ENCODE results near the gene CSRNP3.

CSRNP3 gene

GRCh38 chr2:165472922-165473321 is 3.4 kb downstream of the CSRNP3 start:
- DNase-seq = no peak

DNA sequence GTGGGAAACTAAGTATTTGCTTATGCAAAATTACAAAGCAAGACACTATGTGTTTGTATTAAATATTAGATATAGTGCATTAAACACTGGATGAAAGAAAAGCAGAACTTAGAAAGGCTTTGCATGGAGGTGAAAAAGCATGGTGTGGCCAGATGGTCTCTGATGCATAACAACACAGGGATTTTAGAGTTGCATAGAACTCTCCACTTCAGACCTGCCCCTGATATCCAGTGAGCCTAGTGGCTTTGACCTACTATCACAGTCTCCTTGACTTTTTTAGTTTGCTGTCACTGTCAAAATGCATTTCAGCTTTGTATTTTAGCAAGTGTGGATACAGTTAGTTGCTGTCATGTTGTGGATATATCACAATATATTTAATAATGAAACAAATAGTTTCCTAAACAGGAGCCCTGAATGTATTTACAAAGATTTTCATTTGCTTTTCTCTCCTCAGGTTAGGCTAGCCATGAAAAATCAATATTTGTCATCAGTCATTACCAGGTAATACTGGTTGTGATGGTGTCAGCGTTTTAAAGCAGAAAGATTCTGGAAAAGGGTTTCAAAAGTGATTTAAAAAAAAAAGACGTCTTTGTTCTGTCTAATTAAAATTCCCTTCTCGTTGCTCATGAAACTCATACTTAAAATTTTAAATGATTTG is 5.2 kb downstream of the CSRNP3 start:
- DNase-seq = no peak

DNA sequence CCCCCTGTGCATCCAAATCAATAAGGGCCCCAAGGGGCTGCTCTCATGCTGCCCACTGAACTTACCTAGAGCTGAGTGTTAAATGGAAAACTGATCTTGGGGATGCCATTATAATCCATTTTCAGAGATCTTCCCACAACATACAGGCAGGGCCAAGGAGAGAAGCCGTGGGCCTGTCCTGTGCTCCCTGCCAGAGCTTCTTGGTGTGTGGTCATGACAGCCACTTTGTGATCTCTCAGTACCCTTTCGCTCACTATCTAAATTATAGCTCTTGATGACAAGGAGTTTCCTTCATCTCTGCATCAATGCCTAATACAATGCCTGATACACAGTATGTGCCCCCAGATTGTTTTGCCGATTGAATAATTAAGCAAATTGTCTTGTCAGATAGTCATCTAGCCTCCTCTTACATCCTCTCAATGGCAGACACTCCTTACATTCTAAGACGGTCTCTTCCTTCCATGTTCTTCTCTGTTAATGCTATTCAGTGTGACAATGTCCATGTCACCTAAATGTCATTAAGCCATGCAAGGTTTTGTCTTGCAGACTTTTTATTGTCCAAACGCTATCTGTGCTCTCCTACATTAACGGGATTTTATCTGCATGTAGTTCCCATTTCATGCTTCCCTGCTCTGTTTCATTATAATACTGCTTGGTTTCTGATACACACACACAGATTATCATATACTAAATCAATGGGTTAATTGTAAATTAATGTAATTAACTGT is 5.9 kb downstream of the CSRNP3 start:
- no peak for DNase-seq

- DNase-seq = no peak
These were observed 10.4 kb downstream of the CSRNP3 start for GRCh38 chr2:165479856-165480255.

GRCh38 chr2:165494573-165494972 is 25.1 kb downstream of the CSRNP3 start:
- no peak for DNase-seq

DNA sequence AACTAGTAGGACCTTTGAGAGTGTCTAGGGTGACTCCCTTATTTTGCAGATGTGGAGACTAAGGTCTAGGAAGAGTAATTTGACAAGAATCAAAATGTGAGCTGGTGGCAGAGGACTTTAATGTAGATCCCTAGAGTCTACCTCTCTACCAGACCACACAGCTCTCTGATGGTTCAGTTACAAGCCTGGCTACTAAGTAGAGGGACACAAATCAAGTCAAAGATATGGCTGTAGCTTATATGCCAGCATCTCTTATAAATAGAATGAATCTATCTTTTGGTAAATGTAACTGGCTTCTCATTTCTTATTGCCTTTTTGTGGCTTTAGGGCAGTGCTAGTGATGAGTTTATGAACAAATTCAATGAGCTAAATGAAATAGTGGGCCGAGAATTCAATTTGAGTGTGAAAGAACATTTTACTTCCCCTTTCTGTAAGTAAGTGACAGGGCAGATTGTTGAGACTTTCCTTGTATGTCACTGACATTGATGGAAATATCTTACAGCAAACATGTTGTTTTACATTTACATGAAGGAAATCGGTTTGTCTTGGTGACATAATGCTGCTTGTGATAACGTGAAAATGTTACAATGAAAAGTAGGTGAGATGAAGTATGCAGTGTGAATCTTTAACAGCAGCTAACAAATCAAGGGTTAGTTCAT is 28.3 kb downstream of the CSRNP3 start:
- DNase-seq = no peak

DNA sequence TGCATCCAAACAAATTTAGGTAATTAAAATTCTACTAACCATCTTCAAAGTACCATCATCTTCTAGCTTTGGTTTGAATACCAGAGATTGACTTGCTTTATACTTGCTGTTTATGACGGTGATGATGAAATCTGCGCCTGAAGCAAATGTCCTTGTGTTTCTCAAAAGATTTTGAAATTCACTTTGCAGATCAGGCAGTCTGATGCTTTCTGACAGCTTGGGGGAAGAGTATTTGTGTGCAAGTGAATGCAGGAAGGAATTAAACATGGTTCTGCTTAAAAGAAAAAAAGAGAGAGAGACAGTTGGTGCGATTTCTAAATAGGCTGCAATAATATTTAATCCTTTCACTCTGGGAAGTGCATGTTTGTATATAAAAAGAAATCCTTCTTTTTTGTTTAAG is 29.6 kb downstream of the CSRNP3 start:
- no peak for DNase-seq

GRCh38 chr2:165500001-165500400 is 30.5 kb downstream of the CSRNP3 start:
- DNase-seq = no peak

GRCh38 chr2:165500816-165501215 is 31.3 kb downstream of the CSRNP3 start:
- no peak for DNase-seq

- DNase-seq = no peak
These were observed 36.0 kb downstream of the CSRNP3 start for GRCh38 chr2:165505514-165505913.

DNA sequence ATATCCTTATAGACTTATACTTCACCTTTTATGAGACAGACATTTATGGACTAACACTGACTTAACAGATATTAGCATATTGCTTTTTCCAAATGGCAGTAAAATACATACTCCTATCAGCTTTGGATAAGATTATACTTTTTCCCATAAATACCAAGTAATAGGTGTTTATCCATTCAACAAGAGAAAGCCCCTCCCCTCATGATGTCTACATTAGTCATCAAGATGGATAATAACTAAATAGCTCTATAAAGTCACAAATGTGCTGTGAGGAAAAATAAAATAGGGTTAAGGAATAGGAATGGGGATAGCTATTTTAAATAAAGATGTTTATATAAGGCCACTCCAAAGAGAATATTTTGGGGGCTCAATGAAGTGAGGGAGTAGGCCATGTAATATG is 39.4 kb downstream of the CSRNP3 start:
- DNase-seq = no peak

GRCh38 chr2:165513479-165513878 is 44.0 kb downstream of the CSRNP3 start:
- no peak for DNase-seq

DNA sequence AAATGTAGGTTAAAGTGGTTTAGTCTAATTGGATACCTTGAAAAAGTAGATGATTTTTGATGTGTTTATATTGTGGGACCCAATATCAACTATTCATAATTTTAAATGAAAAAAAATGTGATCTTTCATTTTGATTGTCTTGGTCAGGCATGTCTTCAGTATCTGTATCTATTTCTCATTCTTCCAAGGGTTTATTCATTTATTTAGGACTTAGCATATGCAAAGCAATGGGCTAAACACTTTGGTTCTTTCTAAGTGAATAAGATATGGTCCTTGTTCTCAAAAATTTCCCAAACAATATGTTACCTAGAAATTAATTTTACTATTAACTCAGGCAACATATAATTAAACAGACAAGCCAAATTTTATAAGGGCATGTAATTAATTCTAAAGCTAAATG is 49.1 kb downstream of the CSRNP3 start:
- no peak for DNase-seq

- no peak for DNase-seq
These were observed 53.2 kb downstream of the CSRNP3 start for GRCh38 chr2:165522719-165523118.

- no peak for DNase-seq
These were observed 55.2 kb downstream of the CSRNP3 start for GRCh38 chr2:165524720-165525119.

DNA sequence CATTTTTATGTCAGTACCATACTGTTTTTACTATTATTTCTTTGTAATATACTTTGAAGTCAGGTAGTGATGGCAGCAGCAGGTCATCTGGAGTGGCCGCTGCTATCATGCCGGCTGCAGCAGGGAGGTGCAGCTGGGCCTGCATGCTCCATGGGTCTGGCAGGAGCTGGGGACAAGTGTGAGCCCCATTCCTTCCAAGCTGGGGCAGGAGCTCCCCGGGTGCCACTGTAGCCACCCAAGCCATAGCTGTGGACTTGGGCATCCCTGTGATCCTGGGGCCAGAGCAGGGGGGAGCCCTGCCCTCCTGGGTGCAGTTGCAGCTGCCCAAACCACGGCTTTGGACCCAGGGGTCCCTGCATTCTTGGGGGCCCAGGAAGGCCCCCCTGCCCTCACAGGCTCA is 59.2 kb downstream of the CSRNP3 start:
- no peak for DNase-seq

DNA sequence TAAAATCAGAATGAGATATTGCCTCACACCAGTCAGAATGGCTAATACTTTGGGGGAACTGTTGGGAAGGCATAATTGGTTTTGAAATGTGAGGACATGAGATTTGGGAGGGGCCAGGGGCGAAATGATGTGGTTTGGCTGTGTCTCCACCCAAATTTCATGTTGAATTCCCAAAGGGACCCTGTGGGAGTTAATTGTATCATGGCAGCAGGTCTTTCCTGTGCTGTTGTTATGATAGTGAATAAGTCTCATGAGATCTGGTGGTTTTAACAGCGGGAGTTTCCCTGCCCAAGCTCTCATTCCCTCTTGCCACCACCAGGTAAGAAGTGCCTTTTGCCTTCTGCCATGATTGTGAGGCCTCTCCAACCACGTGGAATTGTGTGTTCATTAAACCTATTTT is 59.6 kb downstream of the CSRNP3 start:
- DNase-seq = no peak

DNA sequence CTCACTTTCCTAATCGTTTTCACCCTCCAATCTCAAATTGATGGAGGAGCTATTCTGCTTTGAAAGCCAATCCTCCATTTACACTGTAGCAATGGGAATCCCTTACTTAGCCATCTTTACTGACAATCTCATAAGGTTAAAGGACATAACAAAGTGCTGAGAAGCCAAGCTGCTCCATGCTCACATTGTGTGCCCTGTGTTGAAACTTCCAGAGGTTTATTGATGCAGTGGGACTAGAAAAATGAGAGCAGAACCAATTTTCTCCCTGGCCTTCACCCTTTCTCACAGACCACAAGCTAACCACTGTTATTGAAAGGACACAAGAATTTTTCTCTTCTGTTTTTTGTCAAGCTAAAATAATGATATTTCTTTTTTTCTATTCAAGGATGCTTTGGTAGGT is 63.8 kb downstream of the CSRNP3 start:
- DNase-seq = no peak

- DNase-seq = no peak
These were observed 66.0 kb downstream of the CSRNP3 start for GRCh38 chr2:165535471-165535870.

DNA sequence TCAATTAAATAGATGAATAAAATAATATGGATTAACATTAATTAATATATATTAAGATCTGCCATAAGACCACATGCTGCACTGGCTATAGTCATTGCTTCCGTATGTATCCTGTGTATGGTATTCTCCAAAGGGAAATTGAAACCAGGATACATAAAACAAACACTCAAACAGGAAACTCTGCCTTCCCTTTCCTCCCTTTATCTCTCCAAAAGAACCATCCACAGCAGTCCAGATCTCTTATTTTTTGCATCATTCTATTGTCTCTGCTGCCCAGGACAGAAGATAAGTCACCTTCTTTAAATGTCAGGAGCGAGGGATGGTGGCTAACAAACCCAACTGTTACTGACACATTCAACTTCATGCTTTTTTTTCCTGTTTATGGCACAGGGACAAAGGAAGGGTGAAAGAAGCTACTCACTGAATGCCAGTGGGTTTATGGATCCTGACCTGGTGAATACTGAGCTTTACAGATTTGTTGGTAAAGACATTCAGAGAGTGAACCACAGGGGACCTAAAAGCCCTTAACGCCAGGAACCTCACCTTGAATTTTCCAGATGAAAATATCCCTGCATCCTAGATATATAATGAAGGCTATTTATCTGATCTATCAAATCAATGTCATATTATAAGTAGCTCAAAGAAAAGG is 67.5 kb downstream of the CSRNP3 start:
- DNase-seq = no peak

DNA sequence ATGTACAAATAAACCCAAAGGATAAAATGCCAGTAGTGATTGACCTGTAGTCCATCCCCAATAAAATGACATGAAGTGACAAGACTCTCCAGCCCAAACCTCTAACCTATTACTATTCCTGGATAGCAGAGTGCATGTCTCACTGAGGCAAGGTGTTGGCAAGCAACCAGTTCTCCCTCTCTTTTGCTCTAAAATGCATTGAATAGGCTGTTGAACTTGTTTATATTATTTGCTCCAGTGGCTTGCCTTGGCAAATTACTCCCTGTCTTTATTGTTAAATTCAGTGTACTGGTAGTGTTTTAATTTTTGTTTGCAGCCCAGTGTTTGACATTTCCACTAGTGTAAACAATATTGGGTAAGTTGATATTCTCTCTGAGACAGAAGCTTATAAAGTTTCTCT is 70.5 kb downstream of the CSRNP3 start:
- DNase-seq = no peak

GRCh38 chr2:165544897-165545296 is 75.4 kb downstream of the CSRNP3 start:
- no peak for DNase-seq

GRCh38 chr2:165547900-165548299 is 78.4 kb downstream of the CSRNP3 start:
- no peak for DNase-seq

GRCh38 chr2:165549619-165550018 is 80.1 kb downstream of the CSRNP3 start:
- no peak for DNase-seq

Measured in right forelimb (tissue), 1 donor.